Nephron progenitor cell (in vitro differentiated cells): Measurements from ENCODE around the gene MTMR10.

ENCODE experiments used
- DNase-seq: peaks from one replicate; pipeline ENCODE4 v3.0.0; 2021
- H3K27ac Mint-ChIP-seq: 2 replicates; pipeline ENCODE4 v1.8.0; 2021; ENCODE audit warnings: mild to moderate bottlenecking, moderate library complexity, mixed read lengths
- H3K27me3 Mint-ChIP-seq: 2 replicates; pipeline ENCODE4 v1.8.0; 2021; ENCODE audit warnings: mild to moderate bottlenecking, low read depth, mixed read lengths; ENCODE audit not compliant: poor library complexity
- H3K36me3 Mint-ChIP-seq: 2 replicates; pipeline ENCODE4 v1.8.0; 2021; ENCODE audit warnings: low read depth, mixed read lengths
- H3K4me1 Mint-ChIP-seq: 2 replicates; pipeline ENCODE4 v1.8.0; 2021; ENCODE audit warnings: mixed read lengths
- H3K4me3 Mint-ChIP-seq: 2 replicates; pipeline ENCODE4 v1.8.0; 2021; ENCODE audit warnings: mild to moderate bottlenecking, moderate library complexity, mixed read lengths
- H3K9me3 Mint-ChIP-seq: 2 replicates; pipeline ENCODE4 v1.8.0; 2021; ENCODE audit warnings: mild to moderate bottlenecking, moderate library complexity, mixed read lengths
- TF ChIP-seq, protein P1 (sequence below): fragments of 200-600 bp; sonication (generic); IDR thresholded peaks from 2 replicates; pipeline ENCODE4 v1.5.0; 2021; ENCODE audit warnings: antibody characterized with exemption

MTMR10 gene

GRCh38 chr15:31024979-31025378 is 33.6 kb upstream of the MTMR10 start:
- no peak for DNase-seq
- H3K36me3 Mint-ChIP-seq, result no peaks in the 10 kb centered on the region
- H3K27ac Mint-ChIP-seq, result peak overlapping the region; percentile 21
- peaks cover 3% of the 10 kb centered on the region for H3K27me3 Mint-ChIP-seq
- H3K9me3 Mint-ChIP-seq, result no peaks in the 10 kb centered on the region
- H3K4me1 Mint-ChIP-seq, result peaks cover 26% of the 10 kb centered on the region
- H3K4me3 Mint-ChIP-seq, result no peak overlapping the region
- TF ChIP-seq, protein P1, sequence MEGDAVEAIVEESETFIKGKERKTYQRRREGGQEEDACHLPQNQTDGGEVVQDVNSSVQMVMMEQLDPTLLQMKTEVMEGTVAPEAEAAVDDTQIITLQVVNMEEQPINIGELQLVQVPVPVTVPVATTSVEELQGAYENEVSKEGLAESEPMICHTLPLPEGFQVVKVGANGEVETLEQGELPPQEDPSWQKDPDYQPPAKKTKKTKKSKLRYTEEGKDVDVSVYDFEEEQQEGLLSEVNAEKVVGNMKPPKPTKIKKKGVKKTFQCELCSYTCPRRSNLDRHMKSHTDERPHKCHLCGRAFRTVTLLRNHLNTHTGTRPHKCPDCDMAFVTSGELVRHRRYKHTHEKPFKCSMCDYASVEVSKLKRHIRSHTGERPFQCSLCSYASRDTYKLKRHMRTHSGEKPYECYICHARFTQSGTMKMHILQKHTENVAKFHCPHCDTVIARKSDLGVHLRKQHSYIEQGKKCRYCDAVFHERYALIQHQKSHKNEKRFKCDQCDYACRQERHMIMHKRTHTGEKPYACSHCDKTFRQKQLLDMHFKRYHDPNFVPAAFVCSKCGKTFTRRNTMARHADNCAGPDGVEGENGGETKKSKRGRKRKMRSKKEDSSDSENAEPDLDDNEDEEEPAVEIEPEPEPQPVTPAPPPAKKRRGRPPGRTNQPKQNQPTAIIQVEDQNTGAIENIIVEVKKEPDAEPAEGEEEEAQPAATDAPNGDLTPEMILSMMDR, result no peak

- Mint-ChIP-seq H3K4me1 (peaks cover 26% of the 10 kb centered on the region), H3K27ac (peak overlapping the region; percentile 21), H3K9me3 (no peaks in the 10 kb centered on the region), H3K27me3 (peaks cover 3% of the 10 kb centered on the region), H3K36me3 (no peaks in the 10 kb centered on the region), H3K4me3 (peak overlapping the region; percentile 43)
- TF ChIP-seq, protein P1, result no peak
- peak; percentile 19 for DNase-seq
Measured at GRCh38 chr15:31024330-31024729, 32.9 kb upstream of the MTMR10 start.

DNA sequence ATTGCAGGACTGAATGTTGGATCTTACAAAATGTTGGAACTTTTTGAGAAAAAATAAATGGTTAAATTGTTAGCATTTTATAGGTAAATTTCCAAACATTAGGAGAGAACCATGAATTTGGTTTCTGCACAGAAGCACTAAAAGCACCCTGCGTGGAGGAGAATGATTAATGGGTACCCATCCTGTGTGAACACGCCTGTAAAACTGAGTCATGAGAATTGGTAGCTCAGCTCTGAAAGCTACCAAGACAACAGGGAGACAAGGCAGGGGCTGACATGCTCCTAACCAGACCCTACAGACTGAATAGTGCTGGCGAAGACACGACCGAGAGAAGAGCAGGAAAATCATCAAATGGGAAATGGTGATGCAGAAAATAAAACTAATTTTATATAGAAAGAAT is 32.4 kb upstream of the MTMR10 start:
- no peaks in the 10 kb centered on the region for H3K9me3 Mint-ChIP-seq
- no peak overlapping the region for H3K4me3 Mint-ChIP-seq
- no peak overlapping the region for H3K27ac Mint-ChIP-seq
- TF ChIP-seq, protein P1, result no peak
- H3K4me1 Mint-ChIP-seq, result peaks cover 26% of the 10 kb centered on the region
- H3K27me3 Mint-ChIP-seq, result peaks cover 3% of the 10 kb centered on the region
- H3K36me3 Mint-ChIP-seq, result no peaks in the 10 kb centered on the region
- no peak for DNase-seq

DNA sequence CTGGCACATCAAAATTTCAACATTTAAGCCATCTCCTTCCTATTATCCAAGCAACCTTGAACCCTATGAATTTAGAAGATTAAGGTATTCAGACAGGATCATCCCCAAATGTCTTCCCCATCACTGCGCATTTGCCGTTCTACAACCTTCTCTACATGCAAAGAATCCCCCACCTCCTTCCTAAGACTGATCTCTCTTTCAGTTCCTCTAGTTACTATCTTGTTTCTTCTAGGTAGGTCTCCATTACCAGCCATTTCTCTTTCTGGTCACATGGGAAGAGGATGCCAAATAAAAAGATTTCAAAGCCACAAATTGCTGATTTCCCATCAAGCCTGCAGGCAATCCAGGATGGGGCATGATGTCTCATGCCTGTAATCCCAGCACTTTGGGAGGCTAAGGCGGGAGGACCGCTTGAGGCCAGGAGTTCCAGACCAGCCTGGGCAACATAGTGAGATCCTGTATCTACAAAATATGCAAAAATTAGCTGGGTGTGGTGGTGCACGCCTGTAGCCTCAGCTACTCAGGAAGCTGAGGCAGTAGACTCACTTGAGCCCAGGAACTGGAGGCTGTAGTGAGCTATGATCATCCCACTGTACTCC is 29.7 kb upstream of the MTMR10 start:
- Mint-ChIP-seq H3K27me3 (peaks cover 7% of the 10 kb centered on the region), H3K36me3 (no peaks in the 10 kb centered on the region), H3K9me3 (no peaks in the 10 kb centered on the region), H3K4me1 (peaks cover 26% of the 10 kb centered on the region), H3K4me3 (no peak overlapping the region), H3K27ac (no peak overlapping the region)
- DNase-seq, result no peak
- TF ChIP-seq, protein P1, result no peak

DNA sequence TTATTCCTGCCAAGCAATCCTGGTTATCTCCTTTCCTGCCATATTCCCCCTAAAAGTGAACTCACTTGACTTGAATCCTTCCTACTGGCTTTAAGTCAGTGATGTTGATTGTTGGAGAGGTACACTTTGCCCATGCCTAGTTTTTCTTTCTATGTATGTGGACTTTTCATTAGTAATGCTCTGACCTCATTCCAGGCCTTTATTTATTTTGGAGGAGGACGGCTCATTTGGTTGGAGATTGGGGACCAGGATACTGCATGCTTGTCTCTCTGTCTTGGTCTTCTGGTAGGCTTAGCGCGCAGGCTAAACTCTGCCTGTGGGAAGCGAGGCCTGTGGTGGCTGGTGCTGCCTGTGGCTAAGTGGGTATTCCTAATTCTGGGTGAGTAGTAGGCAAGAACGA is 29.1 kb upstream of the MTMR10 start:
- peaks cover 26% of the 10 kb centered on the region for H3K4me1 Mint-ChIP-seq
- DNase-seq, result no peak
- no peak overlapping the region for H3K27ac Mint-ChIP-seq
- TF ChIP-seq, protein P1, result no peak
- peaks cover 7% of the 10 kb centered on the region for H3K27me3 Mint-ChIP-seq
- no peaks in the 10 kb centered on the region for H3K36me3 Mint-ChIP-seq
- H3K9me3 Mint-ChIP-seq, result no peaks in the 10 kb centered on the region
- H3K4me3 Mint-ChIP-seq, result no peak overlapping the region

DNA sequence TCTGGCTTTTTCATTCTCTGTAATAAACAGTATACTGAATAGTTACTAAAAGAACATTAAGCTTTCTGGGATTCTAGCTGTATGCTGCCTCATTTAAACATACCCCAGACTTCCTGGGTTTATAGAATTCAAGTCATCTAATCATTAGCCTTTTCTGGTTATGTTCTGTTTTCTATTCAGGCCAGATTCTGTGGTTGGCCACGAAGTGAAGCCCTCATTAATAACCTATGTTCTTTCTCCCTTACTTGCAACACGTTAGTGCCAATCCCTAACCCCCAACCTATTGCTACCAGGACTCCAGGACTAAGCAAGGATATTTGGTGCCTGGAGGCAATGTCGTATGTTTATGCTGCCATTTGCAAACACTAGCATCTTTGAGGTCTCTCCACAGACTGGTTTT is 28.6 kb upstream of the MTMR10 start:
- no peaks in the 10 kb centered on the region for H3K36me3 Mint-ChIP-seq
- TF ChIP-seq, protein P1, result no peak
- peaks cover 7% of the 10 kb centered on the region for H3K27me3 Mint-ChIP-seq
- no peaks in the 10 kb centered on the region for H3K9me3 Mint-ChIP-seq
- H3K4me1 Mint-ChIP-seq, result peaks cover 23% of the 10 kb centered on the region
- H3K27ac Mint-ChIP-seq, result no peak overlapping the region
- no peak overlapping the region for H3K4me3 Mint-ChIP-seq
- DNase-seq, result no peak
